Upper lobe of right lung (tissue), 1 donor: ENCODE results near the gene SMOC1. TPM values are rescaled to one million over a fixed set of nuclear protein-coding genes. Genes with fewer than 3 reads are reported as not detected.

ENCODE experiments used
- ATAC-seq: fragments of 200-7000 bp; cut with Tn5 transposase; one replicate; pipeline ENCODE4 v1.9.1; 2020; ENCODE audit warnings: mild to moderate bottlenecking, moderate library complexity
- DNase-seq: peaks from one replicate; pipeline ENCODE4 v3.0.0-alpha.2; 2020
- H3K27ac ChIP-seq: fragments of 200-600 bp; one replicate; pipeline ENCODE4 v1.8.0; 2022
- H3K27me3 ChIP-seq: fragments of 200-600 bp; one replicate; pipeline ENCODE4 v1.8.0; 2022; ENCODE audit warnings: mild to moderate bottlenecking
- H3K36me3 ChIP-seq: fragments of 200-600 bp; one replicate; pipeline ENCODE4 v1.8.0; 2022
- H3K4me1 ChIP-seq: fragments of 200-600 bp; one replicate; pipeline ENCODE4 v1.8.0; 2022
- H3K4me3 ChIP-seq: fragments of 200-600 bp; one replicate; pipeline ENCODE4 v1.8.0; 2022; ENCODE audit warnings: mild to moderate bottlenecking
- H3K9me3 ChIP-seq: fragments of 200-600 bp; one replicate; pipeline ENCODE4 v1.8.0; 2022
- CTCF ChIP-seq: fragments of 200-600 bp; IDR thresholded peaks from one replicate; pipeline ENCODE4 v1.8.0; 2022; ENCODE audit warnings: antibody characterized with exemption
- intact Hi-C: fragments of 100-400 bp; cut with DNase I; formaldehyde crosslinking; loops from one replicate; pipeline ENCODE4 v1.11.0; 2022
- total RNA-seq: library from RNA; stranded (reverse); fragmentation: NEBNext Ultra II Directional; extraction: Animal tissue kit (Norgen Biotek cat#: 25700); gene quantifications from one replicate; pipeline ENCODE4 v1.2.1, GENCODE V29; 2021
- donor health status: DM: no; HTN: yes; CAD: no; lungs with severe emphysema.

Gene SMOC1
- total RNA-seq, 1 donor from 2014 or later = 1.1 TPM

- no peak for TF ChIP-seq CTCF
- Histone ChIP-seq H3K27me3 (no peaks in the 10 kb centered on the region), H3K27ac (no peak overlapping the region), H3K4me1 (no peaks in the 10 kb centered on the region), H3K4me3 (no peak overlapping the region), H3K9me3 (no peaks in the 10 kb centered on the region), H3K36me3 (no peaks in the 10 kb centered on the region)
- DNase-seq (no peak), ATAC-seq (no peak)
- intact Hi-C loops = no loop called here
Measured at GRCh38 chr14:69855180-69855832, 23.9 kb upstream of the SMOC1 start.

GRCh38 chr14:69858801-69859200 lies 20.4 kb upstream of the SMOC1 start:
- Histone ChIP-seq H3K27me3 (no peaks in the 10 kb centered on the region), H3K4me1 (no peaks in the 10 kb centered on the region), H3K4me3 (no peak overlapping the region), H3K9me3 (no peaks in the 10 kb centered on the region), H3K27ac (no peak overlapping the region), H3K36me3 (no peaks in the 10 kb centered on the region)
- ATAC-seq (no peak), DNase-seq (no peak)
- TF ChIP-seq CTCF = no peak
- intact Hi-C loops = no loop called here

- H3K36me3 ChIP-seq = no peaks in the 10 kb centered on the region
- H3K4me1 ChIP-seq = no peaks in the 10 kb centered on the region
- ATAC-seq (no peak), DNase-seq (no peak)
- intact Hi-C loops = no loop called here
- no peaks in the 10 kb centered on the region for H3K27me3 ChIP-seq
- H3K27ac ChIP-seq = no peak overlapping the region
- no peak overlapping the region for H3K4me3 ChIP-seq
- no peaks in the 10 kb centered on the region for H3K9me3 ChIP-seq
- TF ChIP-seq CTCF = no peak
Measured at GRCh38 chr14:69859591-69859990, 19.6 kb upstream of the SMOC1 start.

- DNase-seq = no peak
- no peak for TF ChIP-seq CTCF
- H3K27me3 ChIP-seq = no peaks in the 10 kb centered on the region
- intact Hi-C loops = no loop called here
- no peaks in the 10 kb centered on the region for H3K36me3 ChIP-seq
- ATAC-seq = no peak
- no peaks in the 10 kb centered on the region for H3K9me3 ChIP-seq
- H3K27ac ChIP-seq = no peak overlapping the region
- no peaks in the 10 kb centered on the region for H3K4me1 ChIP-seq
- H3K4me3 ChIP-seq = no peak overlapping the region
Measured at GRCh38 chr14:69860221-69860620, 19.0 kb upstream of the SMOC1 start.

- intact Hi-C loops = no loop called here
- no peak for DNase-seq
Measured at GRCh38 chr14:69861025-69861569, 18.1 kb upstream of the SMOC1 start.

More at GRCh38 chr14:69861025-69861569, 18.1 kb upstream of the SMOC1 start:
- Histone ChIP-seq H3K27me3 (no peaks in the 10 kb centered on the region), H3K27ac (no peak overlapping the region), H3K4me1 (no peaks in the 10 kb centered on the region), H3K9me3 (no peaks in the 10 kb centered on the region), H3K36me3 (no peaks in the 10 kb centered on the region), H3K4me3 (no peak overlapping the region)
- TF ChIP-seq CTCF = no peak
- ATAC-seq = no peak
